Esophagus muscularis mucosa (tissue), 3 donors: Measurements from ENCODE around the gene ERAP2.

Source experiments
- CTCF ChIP-seq, 3 experiments: fragments of 200-600 bp in 2 of 3; fragments of 450-650 bp in 1 of 3; sonication (generic) in 2 of 3; IDR thresholded peaks; one replicate each; pipeline ENCODE4 v1.5.1; 2017 to 2019; ENCODE audit warnings: antibody characterized with exemption in 3 of 3, mild to moderate bottlenecking in 2 of 3, moderate library complexity in 1 of 3
- POLR2A ChIP-seq: fragments of 450-650 bp; IDR thresholded peaks from one replicate; pipeline ENCODE4 v1.6.1; 2017; ENCODE audit warnings: antibody characterized with exemption, moderate library complexity, mild to moderate bottlenecking, low read depth
- POLR2AphosphoS5 ChIP-seq, 2 donors: sonication (generic); formaldehyde crosslinking; IDR thresholded peaks; one replicate each; pipeline ENCODE4 v1.6.1; 2017; ENCODE audit warnings: antibody characterized with exemption in 2 of 2

- no peak for TF ChIP-seq CTCF (IDR thresholded peaks at IDR 0.05)
- TF ChIP-seq POLR2A, result no peak
- TF ChIP-seq POLR2AphosphoS5 (IDR thresholded peaks at IDR 0.05), result no peak
Observed at GRCh38 chr5:96856371-96856770, 19.9 kb upstream of the ERAP2 start.
